Naive thymus-derived CD8-positive, alpha-beta T cell (primary cell): ENCODE results near the gene EXOC4. TPM values are rescaled to one million over a fixed set of nuclear protein-coding genes. Genes with fewer than 3 reads are reported as not detected.
"Not testable (repeated sequence)": the region's sequence is repeated elsewhere in the genome, so short reads cannot be mapped to it uniquely, and the experiment has no call there.

Experiments used
- ATAC-seq, 2 donors: fragments of 150-1000 bp; cut with Tn5 transposase in 1 of 2; sonication (Bioruptor Pico), chemical (Tn5 transposase) in 1 of 2; 1 replicate in 1 of 2; 2 replicates in 1 of 2; pipeline ENCODE4 v1.10.0; 2021; ENCODE audit warnings: mild to moderate bottlenecking in 2 of 2, moderate library complexity in 2 of 2
- POLR2A ChIA-PET: fragments of 350-600 bp; sonication (Branson Sonifier 250); formaldehyde crosslinking; loops from one replicate; lab custom pipeline; 2021; ENCODE audit warnings: antibody characterized with exemption; lab: Charles Lee
- DNase-seq, 10 donors: peaks; one replicate each; pipeline versions ENCODE4 v3.0.0 to v3.0.0-alpha.2; 2020 to 2022
- H3K27ac Mint-ChIP-seq, 10 donors: one replicate each; pipeline ENCODE4 v1.8.0; 2020 to 2022; ENCODE audit warnings: mild to moderate bottlenecking in 10 of 10, mixed read lengths in 10 of 10, moderate library complexity in 4 of 10, inconsistent platforms in 1 of 10
- H3K27me3 Mint-ChIP-seq, 5 donors: one replicate each; pipeline ENCODE4 v1.8.0; 2021 to 2022; ENCODE audit warnings: mixed read lengths in 5 of 5
- H3K36me3 Mint-ChIP-seq, 3 donors: one replicate each; pipeline ENCODE4 v1.8.0; 2020 to 2022; ENCODE audit warnings: mixed read lengths in 3 of 3, mild to moderate bottlenecking in 2 of 3, inconsistent platforms in 1 of 3
- H3K4me1 Mint-ChIP-seq, 4 donors: one replicate each; pipeline ENCODE4 v1.8.0; 2021 to 2022; ENCODE audit warnings: mixed read lengths in 4 of 4
- H3K4me3 Mint-ChIP-seq, 10 donors: one replicate each; pipeline ENCODE4 v1.8.0; 2020 to 2022; ENCODE audit warnings: mild to moderate bottlenecking in 10 of 10, mixed read lengths in 10 of 10, moderate library complexity in 6 of 10, inconsistent platforms in 1 of 10
- H3K9me3 Mint-ChIP-seq, 9 donors: one replicate each; pipeline ENCODE4 v1.8.0; 2020 to 2022; ENCODE audit warnings: mixed read lengths in 9 of 9, mild to moderate bottlenecking in 3 of 9, inconsistent platforms in 1 of 9, moderate library complexity in 1 of 9
- polyA plus RNA-seq, 3 donors: library from polyadenylated mRNA; unstranded; fragments of 300-500 nt; fragmentation: Illumina TruSeq; gene quantifications; one replicate each; pipeline ENCODE4 v1.2.3, GENCODE V29; 2021
- total RNA-seq, 8 experiments: library from RNA in 2 of 8; stranded (reverse) in 2 of 8; gene quantifications; one replicate each; pipeline ENCODE4 v1.2.3 and lab custom pipeline; 2021 to 2026

Gene EXOC4
- total and polyA plus RNA-seq, 5 experiments from 2014 or later, result 29.4 to 68.6 (median 42.4) TPM

GRCh38 chr7:133643652-133644051, 390.8 kb downstream of the EXOC4 start:
- DNase-seq, ATAC-seq, H3K4me3 Mint-ChIP-seq, POLR2A ChIA-PET, H3K27me3 Mint-ChIP-seq, H3K4me1 Mint-ChIP-seq, H3K27ac Mint-ChIP-seq: not testable (repeated sequence)
- H3K36me3 Mint-ChIP-seq, result peaks cover 16 to 23% (median 17%) of the 10 kb centered on the region in 3 donors
- H3K9me3 Mint-ChIP-seq, result peaks cover 0 to 13% (median 0%) of the 10 kb centered on the region in 9 donors

DNA sequence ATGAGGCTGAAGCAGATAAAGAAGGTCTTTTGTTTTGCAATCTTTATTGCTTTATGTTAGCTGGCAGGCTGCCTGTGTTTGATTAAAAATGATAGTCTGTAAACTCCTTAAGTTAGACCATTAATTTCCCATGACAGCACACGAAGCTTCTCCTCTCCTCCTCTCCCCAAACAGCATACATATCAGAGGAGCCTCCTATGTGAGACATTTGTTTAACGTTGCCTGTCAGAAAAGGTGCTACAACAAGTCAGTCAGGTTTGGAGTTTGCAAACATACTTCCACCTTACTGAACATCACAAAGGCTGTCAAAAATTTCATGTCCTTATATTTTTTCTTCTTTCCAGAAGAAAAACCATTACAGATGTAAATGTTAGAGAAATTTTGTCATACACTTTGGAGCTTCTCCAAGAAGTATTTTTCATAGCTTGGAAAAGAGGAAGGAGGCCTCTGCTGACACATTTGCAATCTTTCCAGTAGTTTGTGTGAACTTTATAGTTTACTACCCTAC, 393.1 kb downstream of the EXOC4 start:
- POLR2A ChIA-PET, result no interaction called here
- Mint-ChIP-seq H3K27ac (peak overlapping the region in 1 of 10 donors; percentile 12), H3K9me3 (peaks cover 0 to 13% (median 0%) of the 10 kb centered on the region in 9 donors), H3K27me3 (no peaks in the 10 kb centered on the region), H3K4me1 (peaks cover 0 to 5% (median under 1%) of the 10 kb centered on the region in 4 donors), H3K4me3 (no peak overlapping the region), H3K36me3 (peaks cover 16 to 23% (median 17%) of the 10 kb centered on the region in 3 donors)
- ATAC-seq, result no peak
- DNase-seq, result no peak

DNA sequence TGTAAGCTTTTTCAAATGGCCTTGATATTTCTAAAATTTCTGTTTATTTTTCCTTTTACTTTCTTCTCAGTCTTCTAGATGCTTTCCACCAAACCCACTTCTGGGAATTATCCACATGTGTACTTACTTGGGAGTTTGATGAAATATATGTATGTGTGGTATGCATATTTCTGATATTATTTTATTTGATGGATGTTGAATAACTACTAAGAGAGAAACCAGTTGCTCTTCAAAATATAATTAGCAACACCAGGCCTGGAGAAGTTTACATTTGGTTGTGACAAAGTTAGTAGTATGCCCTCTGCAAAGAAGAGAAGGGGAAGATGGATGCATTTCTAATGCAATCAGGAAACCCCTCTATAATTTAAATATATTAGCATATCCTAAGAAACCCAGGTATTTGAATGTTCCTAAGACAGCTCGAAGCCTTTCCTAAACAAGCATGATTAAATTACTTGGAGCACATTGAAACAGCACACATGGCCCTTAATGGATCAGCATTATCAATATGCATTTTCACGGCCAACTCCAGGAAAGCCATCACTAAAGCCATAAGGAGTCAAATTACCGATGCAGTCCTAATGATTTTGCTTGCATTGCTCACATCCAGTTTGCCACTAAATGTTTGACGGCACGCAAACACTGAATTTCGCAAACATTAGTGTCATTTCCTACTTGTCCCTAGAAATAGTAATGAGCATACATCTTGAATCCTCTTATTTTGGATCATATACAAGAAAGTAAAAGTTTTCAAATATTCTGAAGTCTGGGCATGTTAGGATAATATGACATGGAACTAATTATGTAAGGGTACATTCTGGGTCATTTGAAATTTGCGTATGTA, 393.8 kb downstream of the EXOC4 start:
- H3K27me3 Mint-ChIP-seq, result no peaks in the 10 kb centered on the region
- H3K36me3 Mint-ChIP-seq, result peaks cover 16 to 23% (median 17%) of the 10 kb centered on the region in 3 donors
- no peak for DNase-seq
- POLR2A ChIA-PET, result no interaction called here
- peaks cover 0 to 13% (median 0%) of the 10 kb centered on the region in 9 donors for H3K9me3 Mint-ChIP-seq
- ATAC-seq, result no peak
- H3K4me1 Mint-ChIP-seq, result peaks cover 0 to 5% (median 1%) of the 10 kb centered on the region in 4 donors
- H3K27ac Mint-ChIP-seq, result peak overlapping the region in 1 of 10 donors; percentile 12
- no peak overlapping the region for H3K4me3 Mint-ChIP-seq

GRCh38 chr7:133649593-133649992, 396.7 kb downstream of the EXOC4 start:
- POLR2A ChIA-PET, result no interaction called here
- no peak overlapping the region for H3K4me3 Mint-ChIP-seq
- no peak overlapping the region for H3K27ac Mint-ChIP-seq
- no peaks in the 10 kb centered on the region for H3K27me3 Mint-ChIP-seq
- no peaks in the 10 kb centered on the region for H3K9me3 Mint-ChIP-seq
- DNase-seq (no peak), ATAC-seq (no peak)
- H3K36me3 Mint-ChIP-seq, result peaks cover 0 to 10% (median 0%) of the 10 kb centered on the region in 3 donors
- peaks cover 0 to 5% (median 1%) of the 10 kb centered on the region in 4 donors for H3K4me1 Mint-ChIP-seq

DNA sequence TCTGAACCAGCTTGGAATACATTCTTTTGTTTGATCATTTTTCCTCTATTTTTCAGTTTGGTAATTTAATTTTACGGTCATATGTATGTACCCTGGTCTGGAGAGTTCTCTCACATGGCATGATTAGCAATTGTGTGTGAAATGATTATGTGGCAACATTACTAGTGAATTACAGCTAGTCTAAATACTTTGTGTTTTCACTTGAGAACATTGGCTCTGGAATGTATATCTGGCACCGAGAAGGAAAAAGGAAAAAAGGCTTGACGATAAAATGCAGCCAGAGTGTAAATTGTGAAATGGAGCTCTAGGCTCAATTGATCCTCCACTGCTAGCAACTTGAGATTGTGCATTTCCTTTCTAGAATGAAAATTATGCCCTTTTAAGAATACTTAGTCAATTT, 397.2 kb downstream of the EXOC4 start:
- no peak overlapping the region for H3K4me3 Mint-ChIP-seq

GRCh38 chr7:133650487-133651300, 397.8 kb downstream of the EXOC4 start:
- peak overlapping the region in 1 of 10 donors; percentile 12 for H3K27ac Mint-ChIP-seq
- peaks cover 0 to 5% (median 0%) of the 10 kb centered on the region in 3 donors for H3K36me3 Mint-ChIP-seq
- H3K9me3 Mint-ChIP-seq, result no peaks in the 10 kb centered on the region
- POLR2A ChIA-PET, result no interaction called here
- DNase-seq (no peak), ATAC-seq (no peak)
- H3K4me3 Mint-ChIP-seq, result no peak overlapping the region
- H3K4me1 Mint-ChIP-seq, result peaks cover 0 to 5% (median 1%) of the 10 kb centered on the region in 4 donors
- no peaks in the 10 kb centered on the region for H3K27me3 Mint-ChIP-seq

More for the DNA sequence above, 397.2 kb downstream of the EXOC4 start:
- H3K27ac Mint-ChIP-seq, result no peak overlapping the region
- H3K4me1 Mint-ChIP-seq, result peaks cover 0 to 5% (median 1%) of the 10 kb centered on the region in 4 donors
- no peaks in the 10 kb centered on the region for H3K9me3 Mint-ChIP-seq
- no peaks in the 10 kb centered on the region for H3K27me3 Mint-ChIP-seq
- POLR2A ChIA-PET, result no interaction called here
- peaks cover 0 to 8% (median 0%) of the 10 kb centered on the region in 3 donors for H3K36me3 Mint-ChIP-seq
- DNase-seq (no peak), ATAC-seq (no peak)

GRCh38 chr7:133652547-133652946, 399.7 kb downstream of the EXOC4 start:
- ATAC-seq, result no peak
- Mint-ChIP-seq H3K27ac (no peak overlapping the region), H3K4me1 (peaks cover 0 to 3% (median under 1%) of the 10 kb centered on the region in 4 donors), H3K36me3 (peaks cover 0 to 3% (median 0%) of the 10 kb centered on the region in 3 donors), H3K9me3 (no peaks in the 10 kb centered on the region), H3K4me3 (no peak overlapping the region), H3K27me3 (no peaks in the 10 kb centered on the region)
- no peak for DNase-seq
- POLR2A ChIA-PET, result no interaction called here

GRCh38 chr7:133654547-133654946, 401.7 kb downstream of the EXOC4 start:
- Mint-ChIP-seq H3K27ac (no peak overlapping the region), H3K4me1 (peaks cover 0 to 6% (median 3%) of the 10 kb centered on the region in 4 donors), H3K27me3 (no peaks in the 10 kb centered on the region), H3K9me3 (no peaks in the 10 kb centered on the region), H3K36me3 (peaks cover 0 to 3% (median 0%) of the 10 kb centered on the region in 3 donors), H3K4me3 (no peak overlapping the region)
- POLR2A ChIA-PET, result no interaction called here
- DNase-seq (no peak), ATAC-seq (no peak)

DNA sequence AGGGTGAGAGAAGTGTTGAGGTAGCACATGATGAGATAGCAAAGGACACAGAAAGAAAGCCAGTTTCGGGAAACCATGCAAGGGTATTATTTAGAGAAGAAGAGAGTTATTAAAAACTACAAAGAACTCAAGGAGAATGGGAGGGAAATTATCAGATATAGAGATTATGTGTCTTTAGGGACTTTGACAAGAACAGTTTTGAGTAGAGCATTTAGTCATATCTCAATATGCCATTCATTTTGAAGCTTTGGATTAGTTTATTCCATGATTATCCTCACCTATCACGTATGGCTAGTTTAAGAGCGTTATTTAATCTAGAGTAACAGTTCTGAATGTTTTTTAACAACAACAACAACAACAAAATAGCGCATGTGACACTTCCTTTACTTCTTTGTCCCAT, 409.4 kb downstream of the EXOC4 start:
- no peak for ATAC-seq
- H3K9me3 Mint-ChIP-seq, result no peaks in the 10 kb centered on the region
- DNase-seq, result no peak
- H3K4me1 Mint-ChIP-seq, result peaks cover 0 to 12% (median 3%) of the 10 kb centered on the region in 4 donors
- peaks cover 17 to 27% (median 27%) of the 10 kb centered on the region in 3 donors for H3K36me3 Mint-ChIP-seq
- H3K27me3 Mint-ChIP-seq, result no peaks in the 10 kb centered on the region
- POLR2A ChIA-PET, result no interaction called here
- H3K27ac Mint-ChIP-seq, result peak overlapping the region in 1 of 10 donors; percentile 10
- no peak overlapping the region for H3K4me3 Mint-ChIP-seq

- ATAC-seq, result no peak
- DNase-seq, result no peak
- Mint-ChIP-seq H3K27ac (no peak overlapping the region), H3K9me3 (no peaks in the 10 kb centered on the region), H3K4me3 (no peak overlapping the region), H3K36me3 (peaks cover 17 to 28% (median 27%) of the 10 kb centered on the region in 3 donors), H3K27me3 (no peaks in the 10 kb centered on the region), H3K4me1 (peaks cover 0 to 12% (median 3%) of the 10 kb centered on the region in 4 donors)
- POLR2A ChIA-PET, result no interaction called here
These were observed 410.0 kb downstream of the EXOC4 start for GRCh38 chr7:133662830-133663229.

- DNase-seq (no peak), ATAC-seq (no peak)
- H3K27me3 Mint-ChIP-seq, result no peaks in the 10 kb centered on the region
- POLR2A ChIA-PET, result no interaction called here
- H3K9me3 Mint-ChIP-seq, result no peaks in the 10 kb centered on the region
- no peak overlapping the region for H3K27ac Mint-ChIP-seq
- H3K36me3 Mint-ChIP-seq, result peaks cover 17 to 28% (median 27%) of the 10 kb centered on the region in 3 donors
- H3K4me3 Mint-ChIP-seq, result no peak overlapping the region
- H3K4me1 Mint-ChIP-seq, result peaks cover 0 to 10% (median 2%) of the 10 kb centered on the region in 4 donors
These were observed 411.6 kb downstream of the EXOC4 start for GRCh38 chr7:133664528-133664927.

- no peaks in the 10 kb centered on the region for H3K9me3 Mint-ChIP-seq
- H3K27me3 Mint-ChIP-seq, result no peaks in the 10 kb centered on the region
- H3K27ac Mint-ChIP-seq, result no peak overlapping the region
- H3K4me1 Mint-ChIP-seq, result peaks cover 0 to 11% (median 0%) of the 10 kb centered on the region in 4 donors
- ATAC-seq, result no peak
- POLR2A ChIA-PET, result no interaction called here
- H3K36me3 Mint-ChIP-seq, result peaks cover 17 to 18% (median 17%) of the 10 kb centered on the region in 3 donors
- DNase-seq, result no peak
- H3K4me3 Mint-ChIP-seq, result no peak overlapping the region
These were observed 415.6 kb downstream of the EXOC4 start for GRCh38 chr7:133668296-133669060.
